ENCODE results near the gene SGTA. TPM values are rescaled to one million over a fixed set of nuclear protein-coding genes. Genes with fewer than 3 reads are reported as not detected.
"Not testable (repeated sequence)": the region's sequence is repeated elsewhere in the genome, so short reads cannot be mapped to it uniquely, and the experiment has no call there.

SGTA gene
- total and polyA plus RNA-seq, 12 donors = 28.2 to 104 (median 54.9) TPM

DNA sequence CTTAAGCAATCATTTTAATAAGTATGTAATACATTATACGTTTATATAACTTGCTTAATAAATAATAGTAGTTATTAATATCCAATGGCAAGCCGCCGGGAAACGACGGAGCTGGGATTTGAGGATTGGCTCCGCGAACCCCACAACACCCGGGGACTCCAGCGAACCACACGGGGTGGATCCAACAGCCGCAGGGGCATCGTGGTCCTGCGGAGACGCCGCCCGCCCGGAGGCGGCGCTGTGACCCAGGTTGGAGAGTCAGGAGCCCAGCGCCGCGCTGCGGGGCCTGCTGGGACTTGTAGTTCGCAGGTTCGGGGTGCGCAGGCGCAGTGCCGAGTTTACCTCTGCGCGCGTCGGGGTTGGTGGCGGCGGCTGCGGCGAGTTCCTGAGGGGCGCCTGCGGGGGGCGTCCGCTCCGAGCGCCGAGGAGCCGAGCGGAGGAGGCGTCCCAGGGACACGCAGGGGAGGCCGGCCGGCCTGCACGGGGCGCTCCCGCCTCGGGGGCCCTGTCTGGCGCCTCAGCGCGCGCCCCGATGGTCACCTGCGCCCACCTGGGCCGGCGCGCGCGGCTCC is 36.6 kb upstream of the SGTA start, which contains the start of gene ZNF554:
ZNF554 (plus strand) TSS at position 329 of the 572 bp plus-strand sequence; CDS start at position 533, 204 bp downstream.
- intact Hi-C loops (cut with DNase I) = no loop called here
- no peaks in the 10 kb centered on the region for H3K36me3 ChIP-seq (replicated peaks in 1 of 2)
- H3K4me3 ChIP-seq = peak within 1 kb of the TSS in 3 of 4 donors; percentile 40 to 98 (median 46)
- DNase-seq = peak; percentile 95 to 99 (median 97)
- peak within 1 kb of the TSS in 2 of 5 donors; percentile 54 to 70 for H3K27ac ChIP-seq
- H3K27me3 ChIP-seq = no peaks in the 10 kb centered on the region
- no peaks in the 10 kb centered on the region for H3K9me3 ChIP-seq (replicated peaks in 1 of 3)
- 0 to 1% (median 0%) methylated on average over 7 to 64 of the region's 64 CpGs for WGBS, 4 donors
- peaks cover 0 to 15% of the 10 kb centered on the region in 2 donors for H3K4me1 ChIP-seq (replicated peaks in 1 of 2)
- TF ChIP-seq, protein P1, sequence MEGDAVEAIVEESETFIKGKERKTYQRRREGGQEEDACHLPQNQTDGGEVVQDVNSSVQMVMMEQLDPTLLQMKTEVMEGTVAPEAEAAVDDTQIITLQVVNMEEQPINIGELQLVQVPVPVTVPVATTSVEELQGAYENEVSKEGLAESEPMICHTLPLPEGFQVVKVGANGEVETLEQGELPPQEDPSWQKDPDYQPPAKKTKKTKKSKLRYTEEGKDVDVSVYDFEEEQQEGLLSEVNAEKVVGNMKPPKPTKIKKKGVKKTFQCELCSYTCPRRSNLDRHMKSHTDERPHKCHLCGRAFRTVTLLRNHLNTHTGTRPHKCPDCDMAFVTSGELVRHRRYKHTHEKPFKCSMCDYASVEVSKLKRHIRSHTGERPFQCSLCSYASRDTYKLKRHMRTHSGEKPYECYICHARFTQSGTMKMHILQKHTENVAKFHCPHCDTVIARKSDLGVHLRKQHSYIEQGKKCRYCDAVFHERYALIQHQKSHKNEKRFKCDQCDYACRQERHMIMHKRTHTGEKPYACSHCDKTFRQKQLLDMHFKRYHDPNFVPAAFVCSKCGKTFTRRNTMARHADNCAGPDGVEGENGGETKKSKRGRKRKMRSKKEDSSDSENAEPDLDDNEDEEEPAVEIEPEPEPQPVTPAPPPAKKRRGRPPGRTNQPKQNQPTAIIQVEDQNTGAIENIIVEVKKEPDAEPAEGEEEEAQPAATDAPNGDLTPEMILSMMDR (IDR thresholded peaks at IDR 0.05) = peak; percentile 79 to 98 (median 94)
- peak in 1 of 2 donors; percentile 14 for TF ChIP-seq POLR2A (IDR thresholded peaks at IDR 0.05)

DNA sequence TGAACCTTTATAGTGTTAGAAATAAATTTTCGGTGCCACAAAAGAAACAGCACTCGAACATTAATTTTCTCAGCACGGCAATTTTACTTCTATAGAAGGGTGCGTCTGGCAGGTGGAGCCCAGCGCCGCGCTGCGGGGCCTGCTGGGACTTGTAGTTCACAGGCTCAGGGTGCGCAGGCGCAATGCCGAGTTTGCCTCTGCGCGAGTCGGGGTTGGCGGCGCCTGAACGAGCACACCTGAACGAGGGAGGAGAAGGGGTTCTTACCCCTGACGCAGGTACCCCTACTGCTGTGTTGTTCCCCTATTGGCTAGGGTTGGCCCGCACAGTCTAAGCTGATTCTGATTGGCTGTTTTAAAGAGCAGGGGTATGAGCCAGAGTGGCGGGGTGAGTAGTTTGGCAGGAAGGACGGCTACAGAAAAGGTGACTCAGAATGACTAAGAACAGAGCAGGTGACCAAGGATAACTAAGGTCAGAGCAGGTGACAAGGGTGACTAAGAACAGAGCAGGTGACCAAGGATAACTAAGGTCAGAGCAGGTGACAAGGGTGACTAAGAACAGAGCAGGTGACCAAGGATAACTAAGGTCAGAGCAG is 34.3 kb upstream of the SGTA start:
- WGBS, 4 donors = 66 to 76% (median 73%) methylated on average over 20 to 22 of the region's 22 CpGs
- H3K9me3 ChIP-seq (replicated peaks in 1 of 3); intact Hi-C loops (cut with DNase I); H3K4me3 ChIP-seq; H3K27ac ChIP-seq; H3K36me3 ChIP-seq (replicated peaks in 1 of 2); H3K27me3 ChIP-seq: not testable (repeated sequence)
- peak in 2 of 7 donors; percentile 21 to 31 for DNase-seq
- peaks cover 0 to 15% of the 10 kb centered on the region in 2 donors for H3K4me1 ChIP-seq (replicated peaks in 1 of 2)

DNA sequence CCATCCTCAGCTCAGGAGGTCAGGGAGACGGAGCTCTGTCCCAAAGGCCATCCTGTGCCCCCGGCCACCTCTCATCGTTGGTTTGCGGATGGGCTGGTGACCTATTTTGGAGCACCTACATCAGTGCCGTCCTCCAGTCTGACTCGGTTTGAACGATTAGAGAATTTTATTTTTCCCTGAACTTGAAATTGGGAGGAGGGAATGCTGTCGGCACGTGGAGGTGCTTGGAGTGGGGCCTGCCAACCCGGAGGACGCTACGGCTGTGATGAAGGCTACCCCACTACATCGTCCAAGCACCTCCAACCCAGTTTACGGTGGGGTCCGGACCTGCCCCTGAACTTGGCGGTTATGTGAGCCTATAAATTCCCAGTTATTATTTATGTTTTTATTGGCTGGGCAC is 33.6 kb upstream of the SGTA start:
- no peak for TF ChIP-seq POLR2A (IDR thresholded peaks at IDR 0.05)
- TF ChIP-seq, protein P1 (IDR thresholded peaks at IDR 0.05) = no peak
- 72 to 81% (median 76%) methylated on average over 15 to 16 of the region's 16 CpGs for WGBS, 4 donors
- DNase-seq = no peak
- Histone ChIP-seq H3K9me3 (replicated peaks in 1 of 3) (no peaks in the 10 kb centered on the region), H3K27me3 (no peaks in the 10 kb centered on the region), H3K36me3 (replicated peaks in 1 of 2) (no peaks in the 10 kb centered on the region), H3K4me3 (no peak overlapping the region), H3K27ac (peak overlapping the region in 1 of 5 donors; percentile 23), H3K4me1 (replicated peaks in 1 of 2) (peaks cover 0 to 15% of the 10 kb centered on the region in 2 donors)
- intact Hi-C loops (cut with DNase I) = no loop called here

DNA sequence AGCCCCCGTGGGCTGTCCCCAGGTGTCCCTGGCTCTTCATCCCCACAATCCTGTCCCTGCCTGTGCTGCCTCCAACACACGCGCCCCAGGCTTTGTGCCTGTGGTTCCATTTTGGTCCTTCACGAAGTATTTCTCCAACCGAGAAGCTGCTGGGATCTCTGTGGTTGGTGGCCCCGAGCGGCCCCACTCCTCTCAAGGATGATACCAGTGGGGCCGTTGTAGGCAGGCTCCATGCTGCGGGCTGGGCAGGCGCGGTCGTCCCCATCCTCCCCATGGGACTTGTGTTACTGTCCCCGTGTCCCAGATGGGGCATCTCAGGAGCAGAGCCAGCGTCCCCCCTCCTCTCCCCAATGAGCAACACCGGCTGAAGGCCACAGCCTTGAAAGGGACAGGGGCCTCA is 32.9 kb upstream of the SGTA start:
- no peaks in the 10 kb centered on the region for H3K36me3 ChIP-seq (replicated peaks in 1 of 2)
- 50 to 68% (median 56%) methylated on average over 2 to 15 of the region's 15 CpGs for WGBS, 4 donors
- H3K4me1 ChIP-seq (replicated peaks in 1 of 2) = peaks cover 0 to 14% of the 10 kb centered on the region in 2 donors
- peak in 6 of 7 donors; percentile 59 to 66 (median 62) for DNase-seq
- no peak overlapping the region for H3K4me3 ChIP-seq
- H3K9me3 ChIP-seq (replicated peaks in 1 of 3) = no peaks in the 10 kb centered on the region
- no peaks in the 10 kb centered on the region for H3K27me3 ChIP-seq
- intact Hi-C loops (cut with DNase I) = no loop called here
- peak overlapping the region in 1 of 5 donors; percentile 23 for H3K27ac ChIP-seq
- TF ChIP-seq POLR2A (IDR thresholded peaks at IDR 0.05) = no peak
- TF ChIP-seq, protein P1 (IDR thresholded peaks at IDR 0.05) = no peak
